Neutrophil (primary cell): ENCODE measurements around the gene ALOXE3.

Experiments used
- H3K27ac ChIP-seq: fragments of 200-600 bp; sonication (generic); 2 replicates; pipeline ENCODE4 v1.5.1; 2016; ENCODE audit warnings: mild to moderate bottlenecking, moderate library complexity
- H3K27me3 ChIP-seq: fragments of 200-600 bp; sonication (generic); 2 replicates; pipeline ENCODE4 v1.6.0; 2016; ENCODE audit warnings: mild to moderate bottlenecking
- H3K36me3 ChIP-seq: fragments of 200-600 bp; sonication (generic); 2 replicates; pipeline ENCODE4 v1.5.1; 2017
- H3K4me1 ChIP-seq, 2 experiments: fragments of 200-600 bp in 1 of 2; sonication (generic) in 1 of 2; 1 replicate in 1 of 2; 2 replicates in 1 of 2; pipeline versions ENCODE4 v1.5.1 to v1.6.1; 2013 to 2016; ENCODE audit warnings: low read depth in 1 of 2, low read length in 1 of 2, mild to moderate bottlenecking in 1 of 2, moderate library complexity in 1 of 2; ENCODE audit not compliant: control insufficient read depth in 1 of 2, insufficient read depth in 1 of 2
- H3K4me3 ChIP-seq, 2 experiments: fragments of 200-600 bp in 1 of 2; sonication (generic) in 1 of 2; 1 replicate in 1 of 2; 2 replicates in 1 of 2; pipeline ENCODE4 v1.5.1; 2013 to 2016; ENCODE audit warnings: low read depth in 1 of 2, low read length in 1 of 2, mild to moderate bottlenecking in 1 of 2, moderate library complexity in 1 of 2
- H3K9me3 ChIP-seq: fragments of 200-600 bp; sonication (generic); 2 replicates; pipeline ENCODE4 v1.5.1; 2016
- CTCF ChIP-seq: fragments of 200-600 bp; sonication (generic); IDR thresholded peaks from 2 replicates; pipeline ENCODE4 v1.5.1; 2016; ENCODE audit warnings: antibody characterized with exemption

The ALOXE3 gene

GRCh38 chr17:8076502-8077266 lies 41.6 kb downstream of the ALOXE3 start:
- Histone ChIP-seq H3K36me3 (no peaks in the 10 kb centered on the region), H3K27ac (no peak overlapping the region), H3K4me1 (peaks cover 9 to 25% of the 10 kb centered on the region in 2 experiments), H3K9me3 (no peaks in the 10 kb centered on the region), H3K4me3 (no peak overlapping the region), H3K27me3 (peaks cover 100% of the 10 kb centered on the region)
- TF ChIP-seq CTCF = no peak

GRCh38 chr17:8075574-8076342 lies 42.6 kb downstream of the ALOXE3 start:
- Histone ChIP-seq H3K9me3 (no peaks in the 10 kb centered on the region), H3K27me3 (peaks cover 100% of the 10 kb centered on the region), H3K4me1 (peaks cover 9 to 25% of the 10 kb centered on the region in 2 experiments), H3K36me3 (no peaks in the 10 kb centered on the region), H3K27ac (no peak overlapping the region), H3K4me3 (no peak overlapping the region)
- no peak for TF ChIP-seq CTCF

- TF ChIP-seq CTCF = no peak
- peaks cover 100% of the 10 kb centered on the region for H3K27me3 ChIP-seq
These were observed 43.2 kb downstream of the ALOXE3 start for GRCh38 chr17:8075081-8075480.

GRCh38 chr17:8074554-8074953 lies 43.8 kb downstream of the ALOXE3 start:
- peaks cover 5 to 21% of the 10 kb centered on the region in 2 experiments for H3K4me1 ChIP-seq
- no peak for TF ChIP-seq CTCF
- no peaks in the 10 kb centered on the region for H3K36me3 ChIP-seq
- no peaks in the 10 kb centered on the region for H3K9me3 ChIP-seq
- no peak overlapping the region for H3K27ac ChIP-seq
- peaks cover 95% of the 10 kb centered on the region for H3K27me3 ChIP-seq
- no peak overlapping the region for H3K4me3 ChIP-seq

More at GRCh38 chr17:8075081-8075480, 43.2 kb downstream of the ALOXE3 start:
- Histone ChIP-seq H3K27ac (no peak overlapping the region), H3K4me1 (peaks cover 9 to 22% of the 10 kb centered on the region in 2 experiments), H3K36me3 (no peaks in the 10 kb centered on the region), H3K9me3 (no peaks in the 10 kb centered on the region), H3K4me3 (no peak overlapping the region)

- Histone ChIP-seq H3K4me1 (peaks cover 7 to 22% of the 10 kb centered on the region in 2 experiments), H3K36me3 (no peaks in the 10 kb centered on the region), H3K4me3 (no peak overlapping the region), H3K27me3 (peaks cover 88% of the 10 kb centered on the region), H3K27ac (no peak overlapping the region), H3K9me3 (no peaks in the 10 kb centered on the region)
- peak; percentile 66 for TF ChIP-seq CTCF
These were observed 44.5 kb downstream of the ALOXE3 start for GRCh38 chr17:8073627-8074484.
